LNCAP (cell line): ENCODE measurements around the gene SYNE2.

Experiments used
- TF ChIP-seq, protein P1 (sequence below): fragments of 450-650 bp; IDR thresholded peaks from 2 replicates; pipeline ENCODE4 v1.5.1; 2017; ENCODE audit warnings: mild to moderate bottlenecking

Gene SYNE2

DNA sequence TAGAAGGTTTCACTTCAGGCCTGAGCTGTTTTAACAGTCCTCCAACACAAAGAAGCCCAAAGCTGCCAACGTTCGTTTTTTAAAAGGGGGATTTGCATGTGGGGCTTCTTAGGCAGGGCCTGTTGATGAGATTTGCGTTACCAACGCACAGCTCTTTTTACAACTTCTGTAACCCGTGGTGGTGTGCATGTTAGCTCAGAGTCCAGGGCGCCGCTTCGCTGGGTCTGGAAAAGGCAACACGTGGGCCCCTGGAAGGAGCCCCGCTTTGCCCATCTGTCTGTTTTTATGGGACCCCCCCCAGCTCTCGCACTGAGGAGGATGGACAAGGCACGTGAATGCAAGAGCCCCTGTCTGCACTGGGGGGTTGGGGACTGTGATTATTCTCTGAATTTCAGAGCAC is 357.4 kb downstream of the SYNE2 start:
- TF ChIP-seq, protein P1, sequence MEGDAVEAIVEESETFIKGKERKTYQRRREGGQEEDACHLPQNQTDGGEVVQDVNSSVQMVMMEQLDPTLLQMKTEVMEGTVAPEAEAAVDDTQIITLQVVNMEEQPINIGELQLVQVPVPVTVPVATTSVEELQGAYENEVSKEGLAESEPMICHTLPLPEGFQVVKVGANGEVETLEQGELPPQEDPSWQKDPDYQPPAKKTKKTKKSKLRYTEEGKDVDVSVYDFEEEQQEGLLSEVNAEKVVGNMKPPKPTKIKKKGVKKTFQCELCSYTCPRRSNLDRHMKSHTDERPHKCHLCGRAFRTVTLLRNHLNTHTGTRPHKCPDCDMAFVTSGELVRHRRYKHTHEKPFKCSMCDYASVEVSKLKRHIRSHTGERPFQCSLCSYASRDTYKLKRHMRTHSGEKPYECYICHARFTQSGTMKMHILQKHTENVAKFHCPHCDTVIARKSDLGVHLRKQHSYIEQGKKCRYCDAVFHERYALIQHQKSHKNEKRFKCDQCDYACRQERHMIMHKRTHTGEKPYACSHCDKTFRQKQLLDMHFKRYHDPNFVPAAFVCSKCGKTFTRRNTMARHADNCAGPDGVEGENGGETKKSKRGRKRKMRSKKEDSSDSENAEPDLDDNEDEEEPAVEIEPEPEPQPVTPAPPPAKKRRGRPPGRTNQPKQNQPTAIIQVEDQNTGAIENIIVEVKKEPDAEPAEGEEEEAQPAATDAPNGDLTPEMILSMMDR = no peak

GRCh38 chr14:64212666-64213065 is 359.9 kb downstream of the SYNE2 start:
- TF ChIP-seq, protein P1 = no peak

GRCh38 chr14:64213086-64213485 is 360.3 kb downstream of the SYNE2 start:
- TF ChIP-seq, protein P1 = no peak

DNA sequence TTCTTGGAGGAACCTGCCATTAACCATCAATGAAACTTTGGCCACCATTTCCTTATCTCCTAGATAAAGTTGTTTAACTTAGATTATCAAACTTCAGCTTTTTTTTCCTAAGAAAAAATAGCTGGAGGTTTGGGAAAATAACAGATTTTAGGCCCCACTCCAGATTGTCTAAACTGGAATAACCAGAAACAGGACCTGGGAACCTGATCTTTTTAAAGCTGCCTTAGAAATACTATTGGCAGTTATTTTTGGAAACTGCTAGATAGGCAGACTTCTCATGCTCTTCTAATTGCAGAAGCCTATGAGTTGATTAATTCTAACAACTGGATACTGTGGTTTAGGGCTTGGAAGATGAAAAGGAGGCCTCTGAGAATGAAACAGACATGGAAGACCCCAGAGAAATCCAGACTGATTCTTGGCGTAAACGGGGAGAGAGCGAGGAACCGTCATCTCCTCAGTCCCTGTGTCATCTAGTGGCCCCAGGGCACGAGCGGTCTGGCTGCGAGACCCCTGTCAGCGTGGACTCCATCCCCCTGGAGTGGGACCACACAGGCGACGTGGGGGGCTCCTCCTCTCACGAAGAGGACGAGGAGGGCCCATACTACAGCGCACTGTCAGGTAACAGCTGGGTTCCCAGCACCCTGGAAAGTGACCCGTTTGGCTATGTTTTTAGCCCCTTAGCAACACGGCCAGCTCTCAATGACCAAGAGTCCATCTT is 361.2 kb downstream of the SYNE2 start:
- TF ChIP-seq, protein P1 = no peak

- TF ChIP-seq, protein P1 = no peak
These were observed 362.5 kb downstream of the SYNE2 start for GRCh38 chr14:64215274-64215673.

DNA sequence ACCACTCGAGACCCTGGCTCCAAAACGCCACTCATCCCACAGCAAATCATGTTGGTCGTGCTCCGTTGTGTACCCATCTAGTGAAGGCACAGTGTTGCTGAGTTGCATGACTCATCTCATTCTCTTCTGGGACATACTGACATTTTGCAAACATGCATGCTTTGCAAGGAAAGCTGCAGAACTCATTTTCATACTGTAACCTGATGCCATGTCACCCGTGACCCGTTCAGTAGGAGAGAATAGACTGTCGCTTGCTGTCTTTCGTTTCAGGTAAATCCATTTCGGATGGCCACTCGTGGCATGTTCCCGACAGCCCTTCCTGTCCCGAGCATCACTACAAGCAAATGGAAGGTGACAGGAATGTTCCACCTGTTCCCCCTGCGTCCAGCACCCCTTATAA is 363.2 kb downstream of the SYNE2 start:
- TF ChIP-seq, protein P1 = no peak

DNA sequence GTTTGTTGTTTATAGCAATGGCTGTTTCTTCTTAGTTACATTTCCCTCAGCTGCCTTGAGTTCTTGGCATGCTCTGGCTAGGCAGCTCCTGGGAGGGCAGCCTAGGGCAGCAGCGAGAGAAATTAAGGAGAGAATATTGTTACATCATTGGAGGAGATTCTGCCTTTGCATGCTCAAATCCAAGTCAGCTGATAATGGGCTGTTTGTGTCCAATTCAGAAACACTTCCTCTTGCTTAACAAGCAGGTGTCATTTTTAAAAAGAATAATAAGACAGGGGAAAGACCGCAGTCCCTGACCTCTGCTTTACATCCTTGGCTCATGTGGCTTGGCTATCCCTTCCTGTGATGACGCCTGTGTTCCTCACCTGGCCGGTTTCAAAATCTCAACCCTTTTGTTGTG is 364.5 kb downstream of the SYNE2 start:
- TF ChIP-seq, protein P1 = no peak

GRCh38 chr14:64217834-64218233 is 365.0 kb downstream of the SYNE2 start:
- TF ChIP-seq, protein P1 = no peak
